ENCODE measurements around the gene SLC39A9. TPM values are rescaled to one million over a fixed set of nuclear protein-coding genes. Genes with fewer than 3 reads are reported as not detected.

Gene SLC39A9
- total and polyA plus RNA-seq, 10 of the 15 experiments (the other 5 are each of a cell fraction or from before 2014, with no cell fraction given) = 19.9 to 109 (median 46.9) TPM

DNA sequence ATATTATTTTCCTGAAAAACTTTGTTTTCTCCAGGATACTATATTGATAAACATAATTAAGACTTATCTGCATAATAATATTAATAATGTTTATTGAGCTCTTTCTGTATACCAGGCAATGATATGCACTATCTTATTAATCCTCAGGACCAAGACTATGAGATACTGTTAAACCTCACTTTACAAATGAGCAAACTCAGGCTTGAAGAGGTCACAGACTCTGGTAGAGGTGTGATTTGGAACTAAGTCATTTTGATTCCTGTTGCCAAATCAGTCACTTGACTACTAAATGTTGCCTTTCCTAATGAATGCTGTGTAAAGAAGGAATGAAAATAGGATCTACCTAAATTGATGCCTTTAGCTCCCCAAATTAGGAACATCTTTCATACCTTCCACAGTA, 7.3 kb downstream of the SLC39A9 start:
- Histone ChIP-seq H3K36me3 (ENCODE audit: control insufficient read depth in 2 of 2, insufficient read depth in 2 of 2, low read length in 1 of 2) (no peaks in the 10 kb centered on the region), H3K9me3 (replicated peaks; ENCODE audit: control insufficient read depth, insufficient read depth, low read length) (peaks cover 6% of the 10 kb centered on the region; the same call in 2 of the 3 replicates), H3K4me1 (ENCODE audit: control insufficient read depth, insufficient read depth, low read length) (no peaks in the 10 kb centered on the region), H3K4me2 (ENCODE audit: control insufficient read depth, insufficient read depth) (no peak overlapping the region), H3K9ac (ENCODE audit: control insufficient read depth, insufficient read depth, low read length) (no peak overlapping the region), H3K4me3 (no peak overlapping the region), H2AFZ (ENCODE audit: control insufficient read depth, low read depth, low read length) (no peak overlapping the region), H4K20me1 (ENCODE audit: control insufficient read depth, insufficient read depth) (no peaks in the 10 kb centered on the region), H3K27me3 (replicated peaks in 1 of 2; ENCODE audit: control insufficient read depth in 2 of 2, insufficient read depth in 2 of 2, low read length in 1 of 2) (no peaks in the 10 kb centered on the region), H3K27ac (ENCODE audit: control insufficient read depth, insufficient read depth) (no peak overlapping the region), H3K79me2 (ENCODE audit: control insufficient read depth, insufficient read depth, low read length) (peaks cover 50% of the 10 kb centered on the region)
- intact Hi-C loops (cut with micrococcal nuclease; ENCODE audit: unreplicated experiment) (no loop called here), in situ Hi-C loops (cut with MboI) (no loop called here)
- POLR2A ChIA-PET = interaction anchor here (0.7 to 1.1 kb wide), 4 partner anchors 10 to 45 kb away, joined by 3 to 6 read pairs (median 3); no protein-coding TSS in a partner anchor
- DNase-seq (ENCODE audit: low read depth, low spot score) = no peak
- peak; percentile 29; the same call in 1 of the 3 replicates for ATAC-seq
- CTCF ChIA-PET = interaction anchor here (0.7 to 1.7 kb wide), 3 partner anchors 49 to 66 kb away, joined by 3 to 5 read pairs (median 4); no protein-coding TSS in a partner anchor
- SMC1A ChIA-PET (ENCODE audit: uncharacterized antibody, unreplicated experiment) = interaction anchor here (0.7 to 4.0 kb wide), 6 partner anchors 10 to 96 kb away, joined by 3 to 18 read pairs (median 3); no protein-coding TSS in a partner anchor
- BruUV-seq (replicated peaks) = no TSS peak
- RAD21 ChIA-PET (ENCODE audit: unreplicated experiment) = interaction anchor here (1.0 to 2.0 kb wide), 3 partner anchors 9 to 54 kb away, joined by 3 to 7 read pairs (median 5); no protein-coding TSS in a partner anchor
- no peak for FAIRE-seq
- TF ChIP-seq IRF4 (IDR thresholded peaks at IDR 0.05; ENCODE audit: low read depth, low read length) (no peak), RELA (IDR thresholded peaks at IDR 0.05; ENCODE audit: borderline replicate concordance, partially characterized antibody) (no peak), PAX8 (IDR thresholded peaks at IDR 0.05) (no peak), SREBF1 (IDR thresholded peaks at IDR 0.05; ENCODE audit: low read length) (no peak), RAD51 (IDR thresholded peaks at IDR 0.05) (no peak), MXI1 (IDR thresholded peaks at IDR 0.05; ENCODE audit: low read depth, low read length) (no peak), KLF5 (IDR thresholded peaks at IDR 0.05; ENCODE audit: partially characterized antibody) (no peak), SIN3A (IDR thresholded peaks at IDR 0.05; ENCODE audit: low read depth, low read length) (no peak), EED (IDR thresholded peaks at IDR 0.05; ENCODE audit: low read depth) (no peak), SPI1 (IDR thresholded peaks at IDR 0.05; ENCODE audit: borderline replicate concordance, insufficient read depth, low read depth, low read length) (no peak), NFXL1 (IDR thresholded peaks at IDR 0.05; ENCODE audit: borderline replicate concordance) (no peak), HDGF (IDR thresholded peaks at IDR 0.05) (no peak), LARP7 (IDR thresholded peaks at IDR 0.05) (no peak), PML (IDR thresholded peaks at IDR 0.05; ENCODE audit: low read length) (no peak), BCL11A (IDR thresholded peaks at IDR 0.05; ENCODE audit: low read depth, low read length) (no peak)
- TF ChIP-seq, protein P1, sequence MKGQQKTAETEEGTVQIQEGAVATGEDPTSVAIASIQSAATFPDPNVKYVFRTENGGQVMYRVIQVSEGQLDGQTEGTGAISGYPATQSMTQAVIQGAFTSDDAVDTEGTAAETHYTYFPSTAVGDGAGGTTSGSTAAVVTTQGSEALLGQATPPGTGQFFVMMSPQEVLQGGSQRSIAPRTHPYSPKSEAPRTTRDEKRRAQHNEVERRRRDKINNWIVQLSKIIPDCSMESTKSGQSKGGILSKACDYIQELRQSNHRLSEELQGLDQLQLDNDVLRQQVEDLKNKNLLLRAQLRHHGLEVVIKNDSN (IDR thresholded peaks at IDR 0.05; ENCODE audit: borderline replicate concordance, extremely low read length, insufficient read depth, low read depth, low read length) = no peak
- TF ChIP-seq, protein P2, sequence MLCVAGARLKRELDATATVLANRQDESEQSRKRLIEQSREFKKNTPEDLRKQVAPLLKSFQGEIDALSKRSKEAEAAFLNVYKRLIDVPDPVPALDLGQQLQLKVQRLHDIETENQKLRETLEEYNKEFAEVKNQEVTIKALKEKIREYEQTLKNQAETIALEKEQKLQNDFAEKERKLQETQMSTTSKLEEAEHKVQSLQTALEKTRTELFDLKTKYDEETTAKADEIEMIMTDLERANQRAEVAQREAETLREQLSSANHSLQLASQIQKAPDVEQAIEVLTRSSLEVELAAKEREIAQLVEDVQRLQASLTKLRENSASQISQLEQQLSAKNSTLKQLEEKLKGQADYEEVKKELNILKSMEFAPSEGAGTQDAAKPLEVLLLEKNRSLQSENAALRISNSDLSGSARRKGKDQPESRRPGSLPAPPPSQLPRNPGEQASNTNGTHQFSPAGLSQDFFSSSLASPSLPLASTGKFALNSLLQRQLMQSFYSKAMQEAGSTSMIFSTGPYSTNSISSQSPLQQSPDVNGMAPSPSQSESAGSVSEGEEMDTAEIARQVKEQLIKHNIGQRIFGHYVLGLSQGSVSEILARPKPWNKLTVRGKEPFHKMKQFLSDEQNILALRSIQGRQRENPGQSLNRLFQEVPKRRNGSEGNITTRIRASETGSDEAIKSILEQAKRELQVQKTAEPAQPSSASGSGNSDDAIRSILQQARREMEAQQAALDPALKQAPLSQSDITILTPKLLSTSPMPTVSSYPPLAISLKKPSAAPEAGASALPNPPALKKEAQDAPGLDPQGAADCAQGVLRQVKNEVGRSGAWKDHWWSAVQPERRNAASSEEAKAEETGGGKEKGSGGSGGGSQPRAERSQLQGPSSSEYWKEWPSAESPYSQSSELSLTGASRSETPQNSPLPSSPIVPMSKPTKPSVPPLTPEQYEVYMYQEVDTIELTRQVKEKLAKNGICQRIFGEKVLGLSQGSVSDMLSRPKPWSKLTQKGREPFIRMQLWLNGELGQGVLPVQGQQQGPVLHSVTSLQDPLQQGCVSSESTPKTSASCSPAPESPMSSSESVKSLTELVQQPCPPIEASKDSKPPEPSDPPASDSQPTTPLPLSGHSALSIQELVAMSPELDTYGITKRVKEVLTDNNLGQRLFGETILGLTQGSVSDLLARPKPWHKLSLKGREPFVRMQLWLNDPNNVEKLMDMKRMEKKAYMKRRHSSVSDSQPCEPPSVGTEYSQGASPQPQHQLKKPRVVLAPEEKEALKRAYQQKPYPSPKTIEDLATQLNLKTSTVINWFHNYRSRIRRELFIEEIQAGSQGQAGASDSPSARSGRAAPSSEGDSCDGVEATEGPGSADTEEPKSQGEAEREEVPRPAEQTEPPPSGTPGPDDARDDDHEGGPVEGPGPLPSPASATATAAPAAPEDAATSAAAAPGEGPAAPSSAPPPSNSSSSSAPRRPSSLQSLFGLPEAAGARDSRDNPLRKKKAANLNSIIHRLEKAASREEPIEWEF (IDR thresholded peaks at IDR 0.05; ENCODE audit: insufficient replicate concordance, low read depth, low read length) = no peak
- TF ChIP-seq, protein P3, sequence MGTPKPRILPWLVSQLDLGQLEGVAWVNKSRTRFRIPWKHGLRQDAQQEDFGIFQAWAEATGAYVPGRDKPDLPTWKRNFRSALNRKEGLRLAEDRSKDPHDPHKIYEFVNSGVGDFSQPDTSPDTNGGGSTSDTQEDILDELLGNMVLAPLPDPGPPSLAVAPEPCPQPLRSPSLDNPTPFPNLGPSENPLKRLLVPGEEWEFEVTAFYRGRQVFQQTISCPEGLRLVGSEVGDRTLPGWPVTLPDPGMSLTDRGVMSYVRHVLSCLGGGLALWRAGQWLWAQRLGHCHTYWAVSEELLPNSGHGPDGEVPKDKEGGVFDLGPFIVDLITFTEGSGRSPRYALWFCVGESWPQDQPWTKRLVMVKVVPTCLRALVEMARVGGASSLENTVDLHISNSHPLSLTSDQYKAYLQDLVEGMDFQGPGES (IDR thresholded peaks at IDR 0.05) = no peak
